Omental fat pad (tissue), 4 donors: Measurements from ENCODE around the gene FAM162B. TPM values are rescaled to one million over a fixed set of nuclear protein-coding genes. Genes with fewer than 3 reads are reported as not detected.

Experiments used
- ATAC-seq: fragments of 150-250 bp; one replicate; pipeline ENCODE4 v1.9.1; 2016; ENCODE audit warnings: mild to moderate bottlenecking, moderate library complexity; ENCODE audit not compliant: low FRiP score
- DNase-seq: peaks from one replicate; pipeline ENCODE4 v3.0.0-alpha.2; 2019; ENCODE audit warnings: low spot score
- CTCF ChIP-seq, 3 donors: fragments of 450-650 bp; IDR thresholded peaks; one replicate each; pipeline ENCODE4 v1.5.1; 2016 to 2017; ENCODE audit warnings: antibody characterized with exemption in 3 of 3, mild to moderate bottlenecking in 3 of 3, moderate library complexity in 2 of 3
- total RNA-seq, 4 donors: library from RNA; depleted of rRNA; stranded (reverse); fragments of >200 nt; gene quantifications; one replicate each; pipeline ENCODE4 v1.1.0, GENCODE V29; 2016

FAM162B gene
- total RNA-seq, 4 donors from 2014 or later, result 6.9 to 44.0 (median 8.9) TPM

- TF ChIP-seq CTCF (IDR thresholded peaks at IDR 0.05), result no peak
- ATAC-seq, result no peak
- no peak for DNase-seq
Observed at GRCh38 chr6:116783852-116784251, 18.3 kb upstream of the FAM162B start.

GRCh38 chr6:116779573-116780164, 14.2 kb upstream of the FAM162B start:
- DNase-seq (no peak), ATAC-seq (no peak)
- TF ChIP-seq CTCF (IDR thresholded peaks at IDR 0.05), result no peak

GRCh38 chr6:116773886-116774285, 8.4 kb upstream of the FAM162B start:
- no peak for ATAC-seq
- no peak for DNase-seq
- no peak for TF ChIP-seq CTCF (IDR thresholded peaks at IDR 0.05)

- ATAC-seq (no peak), DNase-seq (no peak)
- no peak for TF ChIP-seq CTCF (IDR thresholded peaks at IDR 0.05)
Observed at GRCh38 chr6:116772450-116772849, 6.9 kb upstream of the FAM162B start.

GRCh38 chr6:116767715-116768114, 2.2 kb upstream of the FAM162B start:
- no peak for TF ChIP-seq CTCF (IDR thresholded peaks at IDR 0.05)
- ATAC-seq, result no peak

GRCh38 chr6:116766506-116767176, 1.1 kb upstream of the FAM162B start:
- no peak for ATAC-seq
- DNase-seq, result no peak
- no peak for TF ChIP-seq CTCF (IDR thresholded peaks at IDR 0.05)

More at GRCh38 chr6:116767715-116768114, 2.2 kb upstream of the FAM162B start:
- no peak for DNase-seq

- DNase-seq (no peak), ATAC-seq (peak; percentile 22)
- no peak for TF ChIP-seq CTCF (IDR thresholded peaks at IDR 0.05)
Observed at GRCh38 chr6:116764629-116764960, 924 bp downstream of the FAM162B start.
